ENCODE results near the gene ZNF74. TPM values are rescaled to one million over a fixed set of nuclear protein-coding genes. Genes with fewer than 3 reads are reported as not detected.

Gene ZNF74
- total RNA-seq, 1 experiment from 2014 or later = 3.2 TPM

GRCh38 chr22:20432244-20432686, 38.3 kb downstream of the ZNF74 start:
- DNase-seq (ENCODE audit: low read depth) = no peak

GRCh38 chr22:20433191-20433590, 39.2 kb downstream of the ZNF74 start:
- no peak for DNase-seq (ENCODE audit: low read depth)

GRCh38 chr22:20433686-20434241, 39.8 kb downstream of the ZNF74 start:
- no peak for DNase-seq (ENCODE audit: low read depth)

DNA sequence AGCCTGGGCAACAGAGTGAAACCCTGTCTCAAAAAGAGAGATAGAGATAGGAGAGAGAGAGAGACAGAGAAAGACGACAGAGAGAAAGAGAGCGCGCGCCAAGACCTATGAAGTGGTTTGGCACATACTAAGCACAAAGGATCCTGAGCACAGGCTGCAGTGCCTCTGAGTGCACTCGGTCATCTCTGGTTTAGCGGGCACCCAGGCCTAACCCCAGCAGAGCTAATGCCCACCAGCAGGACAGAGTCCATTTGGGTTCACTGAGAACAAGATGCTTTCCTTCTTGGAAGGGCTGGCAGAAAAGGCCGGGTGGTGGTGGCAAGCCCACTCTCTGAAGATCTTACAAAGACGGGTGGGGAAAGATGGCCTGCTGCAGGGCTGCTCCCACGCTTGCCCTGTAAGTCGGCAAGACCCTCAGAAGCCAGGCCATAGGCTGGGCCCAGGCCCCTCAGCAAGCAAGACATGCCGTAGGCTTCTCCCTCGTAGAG, 40.4 kb downstream of the ZNF74 start:
- no peak for DNase-seq (ENCODE audit: low read depth)

DNA sequence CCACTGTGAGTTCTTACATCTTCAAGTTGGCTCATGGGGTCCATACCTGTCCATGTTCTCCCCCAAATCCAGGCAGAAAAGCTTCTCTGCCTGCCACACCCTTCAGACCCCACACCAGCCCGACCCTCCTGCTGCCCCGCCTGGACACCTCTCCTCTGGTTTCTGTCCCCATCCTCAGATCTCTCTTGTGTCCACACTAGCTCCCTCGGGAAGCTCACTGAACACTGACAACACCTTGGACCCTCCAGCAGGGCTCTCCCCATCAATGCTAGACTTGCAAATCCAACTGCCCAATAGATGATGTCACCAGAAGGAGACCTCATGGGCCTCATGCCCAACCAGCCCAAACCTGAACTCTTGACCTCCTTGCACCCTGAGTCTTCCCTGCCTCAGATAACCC, 40.8 kb downstream of the ZNF74 start:
- no peak for DNase-seq (ENCODE audit: low read depth)

- DNase-seq (ENCODE audit: low read depth) = no peak
Observed at GRCh38 chr22:20435436-20436306, 41.7 kb downstream of the ZNF74 start.

GRCh38 chr22:20436307-20436767, 42.4 kb downstream of the ZNF74 start:
- peak; percentile 33 for DNase-seq (ENCODE audit: low read depth)

GRCh38 chr22:20436768-20437612, 43.0 kb downstream of the ZNF74 start:
- no peak for DNase-seq (ENCODE audit: low read depth)

DNA sequence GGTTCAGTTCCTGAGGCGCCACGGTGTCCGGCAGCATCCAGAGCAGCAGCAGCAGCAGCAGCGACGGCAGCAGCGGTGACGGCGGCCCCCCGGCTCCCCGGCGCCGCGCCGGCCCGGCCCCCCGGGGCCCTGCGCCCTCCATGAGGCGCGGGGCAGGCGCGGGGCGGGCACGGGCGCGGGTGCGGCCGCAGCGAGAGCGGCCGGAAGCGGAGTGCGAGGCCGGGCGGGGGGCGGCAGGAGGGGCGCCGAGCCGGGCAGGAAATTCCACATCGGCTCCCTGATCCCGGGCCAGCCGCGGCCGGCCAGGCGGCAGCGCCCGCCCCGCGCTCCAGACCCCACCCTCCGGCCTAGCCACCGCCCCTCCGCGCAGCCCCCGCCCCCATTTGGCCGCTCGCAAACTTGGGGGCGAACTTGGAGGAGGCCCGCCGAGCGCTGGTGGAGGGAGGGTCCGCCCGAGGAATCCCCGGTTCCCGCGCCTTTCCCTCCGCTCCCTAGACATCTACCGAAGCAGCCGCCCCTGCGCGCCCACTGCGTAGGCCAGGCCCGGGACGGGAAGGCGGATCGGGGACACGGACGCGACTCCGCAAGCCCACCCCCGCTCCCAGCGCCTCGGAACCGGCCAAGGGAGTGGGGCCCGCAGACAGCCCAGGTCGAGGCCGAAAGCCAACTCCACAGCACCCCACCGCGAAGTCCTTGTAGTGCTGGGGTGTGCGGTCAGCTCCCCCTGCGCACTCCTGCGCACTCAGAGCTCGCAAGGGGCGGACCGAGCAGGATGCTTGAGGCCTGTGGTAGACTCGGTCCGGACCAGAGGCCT, 43.9 kb downstream of the ZNF74 start, which contains the start of gene SCARF2:
Gene SCARF2, minus strand, starts transcription at position 213 of the 814 bp plus-strand sequence. Its CDS starts 71 bp downstream, at position 142.
- no peak for DNase-seq (ENCODE audit: low read depth)

GRCh38 chr22:20438427-20438677, 44.4 kb downstream of the ZNF74 start:
- DNase-seq (ENCODE audit: low read depth) = no peak

- no peak for DNase-seq (ENCODE audit: low read depth)
Observed at GRCh38 chr22:20438678-20439492, 44.9 kb downstream of the ZNF74 start.

- DNase-seq (ENCODE audit: low read depth) = no peak
Observed at GRCh38 chr22:20439556-20439927, 45.6 kb downstream of the ZNF74 start.

DNA sequence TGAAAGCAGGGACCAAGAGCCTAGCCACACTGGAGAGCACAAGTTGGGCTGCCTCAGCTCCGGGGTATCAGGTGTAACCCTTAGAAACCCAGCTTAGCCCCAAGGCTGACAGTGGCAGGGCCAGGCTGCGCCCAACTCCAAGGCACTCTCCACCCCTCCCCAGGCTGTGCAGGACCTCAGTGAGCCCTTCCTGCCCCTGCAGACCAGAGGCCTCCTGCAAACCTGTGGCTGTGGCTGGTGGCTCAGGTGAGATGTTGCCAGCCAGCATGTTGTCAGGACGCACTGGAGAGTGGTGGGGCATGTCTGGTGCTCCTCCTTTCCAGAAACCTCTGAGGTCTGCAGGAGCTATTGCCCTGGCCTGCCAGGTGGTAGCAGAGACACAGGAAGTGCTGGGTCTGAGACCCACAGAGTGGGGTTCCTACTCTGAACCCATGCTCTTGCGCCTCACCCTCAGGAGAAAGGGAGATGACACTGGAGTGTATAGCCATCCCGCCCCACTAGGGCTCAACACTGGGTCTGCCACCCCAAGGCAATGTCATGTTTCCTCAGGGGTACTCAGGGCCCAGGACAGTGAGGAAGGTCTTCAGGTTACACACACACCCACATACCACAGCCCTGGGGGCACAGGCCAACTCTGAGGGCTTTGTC, 46.1 kb downstream of the ZNF74 start:
- no peak for DNase-seq (ENCODE audit: low read depth)

DNA sequence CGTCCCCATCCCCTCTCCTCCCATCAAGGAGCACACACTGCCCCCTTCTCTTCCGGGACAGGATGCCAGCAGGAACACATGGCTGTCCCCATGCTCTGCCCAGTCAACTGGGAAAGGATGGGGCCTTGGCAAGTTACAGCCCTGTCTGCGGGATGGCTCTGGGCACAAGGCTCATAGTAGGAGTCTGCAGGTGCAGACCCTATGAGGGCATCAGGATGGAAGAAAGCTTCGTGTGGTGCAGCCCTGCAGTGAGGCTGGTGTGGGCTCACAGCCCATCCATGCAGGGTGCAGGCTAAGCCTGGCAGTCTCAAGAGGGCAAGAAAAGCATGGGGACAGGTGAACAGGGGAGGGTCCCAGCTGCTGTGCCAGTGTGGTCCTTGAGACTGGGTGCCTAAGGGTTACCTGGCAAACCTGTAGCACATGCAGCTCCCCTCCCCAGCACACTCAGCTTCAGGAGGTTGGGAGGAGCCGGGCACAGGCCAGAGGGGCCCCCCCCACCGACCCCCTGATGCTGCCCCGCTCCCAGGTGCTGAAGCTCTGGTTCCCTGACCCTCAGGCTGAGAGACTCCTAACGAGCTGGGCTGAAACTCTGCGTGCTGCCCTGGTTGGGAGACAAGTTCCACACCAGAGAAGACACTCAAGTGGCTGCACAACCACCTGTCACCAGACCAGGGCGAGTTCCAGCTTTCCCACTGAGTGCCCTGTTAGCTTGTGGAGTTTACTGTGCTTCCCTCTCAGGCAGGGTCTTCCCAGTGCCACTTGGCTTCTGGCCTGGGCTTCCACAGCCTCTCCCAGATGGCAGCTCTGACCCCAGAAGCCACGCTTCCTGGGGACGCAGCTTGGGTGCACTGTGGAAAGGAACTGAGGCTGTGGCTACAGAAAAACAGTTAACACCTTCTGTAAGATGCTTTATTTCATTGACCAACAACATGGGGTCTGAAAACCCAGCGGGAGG, 47.0 kb downstream of the ZNF74 start:
- no peak for DNase-seq (ENCODE audit: low read depth)

- no peak for DNase-seq (ENCODE audit: low read depth)
Observed at GRCh38 chr22:20441631-20442484, 47.9 kb downstream of the ZNF74 start.

DNA sequence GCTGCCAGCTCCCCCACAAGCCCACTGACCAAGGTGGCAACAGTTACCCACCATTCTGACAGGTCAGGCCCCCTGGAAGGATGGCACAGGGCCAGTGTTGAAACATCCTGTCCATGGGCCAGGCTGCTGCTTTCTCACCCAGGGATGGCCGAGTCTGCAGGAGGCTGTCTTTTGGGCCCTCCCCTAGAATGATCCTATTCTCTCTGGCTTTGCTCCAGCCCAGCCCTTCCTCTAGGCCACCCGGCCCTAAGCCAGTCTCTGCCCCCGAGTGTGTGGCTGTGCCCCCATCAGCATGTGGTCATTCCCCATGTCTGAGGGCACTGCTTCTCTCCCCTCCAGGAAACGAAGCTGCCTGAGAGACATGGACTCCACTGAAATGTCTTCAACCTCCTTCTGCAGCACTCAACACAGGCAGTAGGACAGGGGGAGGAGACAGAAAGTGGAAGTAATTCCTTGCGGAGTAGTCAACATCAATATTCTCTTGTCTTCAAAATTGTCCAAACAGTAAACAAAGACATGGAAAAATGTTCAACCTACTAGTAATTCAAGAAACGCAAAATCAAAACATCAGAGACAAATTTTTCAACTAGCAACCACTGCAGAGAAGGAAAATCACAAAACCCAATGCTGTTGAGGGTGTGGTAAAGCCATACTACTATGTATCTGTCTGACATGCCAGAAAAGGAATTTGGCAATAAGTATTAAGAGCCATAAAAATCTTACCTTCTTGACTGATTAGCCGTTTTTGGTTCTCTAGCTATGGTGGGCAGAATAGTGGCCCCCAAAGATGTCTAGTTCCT, 48.7 kb downstream of the ZNF74 start:
- no peak for DNase-seq (ENCODE audit: low read depth)

DNA sequence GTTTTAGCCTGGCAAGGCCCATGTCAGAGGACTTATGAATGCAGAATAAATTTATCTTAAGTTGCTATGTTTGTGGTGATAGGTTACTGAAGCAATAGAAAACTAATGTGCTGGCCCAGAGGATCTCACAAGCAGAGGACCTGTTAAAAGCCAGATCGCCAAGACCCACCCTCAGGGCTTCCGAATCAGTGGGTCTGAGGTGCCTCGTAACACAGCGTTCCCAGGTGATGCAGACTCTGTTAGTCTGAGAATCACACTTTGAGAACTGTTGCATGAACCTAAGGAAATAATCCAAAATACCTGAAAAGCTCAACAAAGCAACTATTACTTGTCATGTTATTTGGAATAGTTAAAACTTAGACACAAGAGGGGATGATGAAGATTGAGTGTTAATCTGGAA, 50.4 kb downstream of the ZNF74 start:
- no peak for DNase-seq (ENCODE audit: low read depth)
